Transverse colon (tissue), 4 donors: ENCODE results near the gene DYNC2H1. TPM values are rescaled to one million over a fixed set of nuclear protein-coding genes. Genes with fewer than 3 reads are reported as not detected.
"Not testable (repeated sequence)": the region's sequence is repeated elsewhere in the genome, so short reads cannot be mapped to it uniquely, and the experiment has no call there.

Source experiments
- DNase-seq: peaks from one replicate; pipeline ENCODE4 v3.0.0-alpha.2; 2019
- H3K27ac ChIP-seq, 4 donors: fragments of 200-600 bp; sonication (generic); 2 replicates each; pipeline ENCODE4 v1.5.1; 2016 to 2018; ENCODE audit warnings: inconsistent platforms in 4 of 4
- H3K27me3 ChIP-seq: fragments of 200-600 bp; sonication (generic); 2 replicates; pipeline ENCODE4 v1.5.1; 2017; ENCODE audit warnings: inconsistent platforms
- H3K36me3 ChIP-seq, 4 donors: fragments of 200-600 bp; sonication (generic); 2 replicates each; pipeline ENCODE4 v1.5.1; 2017 to 2019; ENCODE audit warnings: inconsistent platforms in 4 of 4
- H3K4me1 ChIP-seq, 4 donors: fragments of 200-600 bp; sonication (generic); 2 replicates each; pipeline ENCODE4 v1.5.1; 2017 to 2020; ENCODE audit warnings: inconsistent platforms in 4 of 4
- H3K4me3 ChIP-seq, 4 donors: fragments of 200-600 bp; sonication (generic); 1 replicate in 1 of 4; 2 replicates in 3 of 4; pipeline versions ENCODE4 v1.5.1 to v1.6.1; 2017 to 2019; ENCODE audit warnings: inconsistent platforms in 4 of 4
- H3K9me3 ChIP-seq, 2 donors: fragments of 200-600 bp; sonication (generic); 2 replicates each; pipeline ENCODE4 v1.5.1; 2017 to 2019; ENCODE audit warnings: inconsistent platforms in 2 of 2
- CTCF ChIP-seq, 5 experiments: fragments of 200-600 bp in 3 of 5; fragments of 450-650 bp in 2 of 5; sonication (generic) in 3 of 5; IDR thresholded peaks; 1 replicate in 2 of 5; 2 replicates in 3 of 5; pipeline ENCODE4 v1.5.1; 2016 to 2017; ENCODE audit warnings: antibody characterized with exemption in 5 of 5, inconsistent platforms in 3 of 5, mild to moderate bottlenecking in 2 of 5, moderate library complexity in 1 of 5
- EP300 ChIP-seq: sonication (generic); formaldehyde crosslinking; IDR thresholded peaks from one replicate; pipeline ENCODE4 v1.6.1; 2017; ENCODE audit warnings: antibody characterized with exemption, low read depth
- POLR2A ChIP-seq: fragments of 450-650 bp; IDR thresholded peaks from one replicate; pipeline ENCODE4 v1.6.1; 2016; ENCODE audit warnings: antibody characterized with exemption, mild to moderate bottlenecking, moderate library complexity
- POLR2AphosphoS5 ChIP-seq, 3 donors: sonication (generic); formaldehyde crosslinking; IDR thresholded peaks; one replicate each; pipeline ENCODE4 v1.6.1; 2016; ENCODE audit warnings: antibody characterized with exemption in 3 of 3
- WGBS, 2 donors: methylation state at CpG; one replicate each; pipeline ENCODE4 v1.1.5; 2018; ENCODE audit warnings: low coverage in 1 of 2; 5-methylcytosine and 5-hydroxymethylcytosine counted together
- in situ Hi-C, 4 donors: fragments of 200-750 bp; cut with MboI; loops; one replicate each; pipeline versions ENCODE4 v1.15.0 to v1.15.1; 2017; ENCODE audit warnings: low sequenced_read_pairs in 3 of 4, low pct_ligation_motif_present in 1 of 4, low pct_unique_long_range_greater_than_20kb in 1 of 4
- intact Hi-C: fragments of 100-400 bp; cut with DNase I; formaldehyde crosslinking; loops from one replicate; pipeline ENCODE4 v1.15.1; 2023; ENCODE audit warnings: low total_unique reads
- total RNA-seq, 4 donors: library from RNA; depleted of rRNA; stranded (reverse); fragments of >200 nt; gene quantifications; one replicate each; pipeline ENCODE4 v1.1.0, GENCODE V29; 2016

Gene DYNC2H1
- total RNA-seq, 4 donors from 2014 or later, result 4.2 to 10.8 (median 4.7) TPM

DNA sequence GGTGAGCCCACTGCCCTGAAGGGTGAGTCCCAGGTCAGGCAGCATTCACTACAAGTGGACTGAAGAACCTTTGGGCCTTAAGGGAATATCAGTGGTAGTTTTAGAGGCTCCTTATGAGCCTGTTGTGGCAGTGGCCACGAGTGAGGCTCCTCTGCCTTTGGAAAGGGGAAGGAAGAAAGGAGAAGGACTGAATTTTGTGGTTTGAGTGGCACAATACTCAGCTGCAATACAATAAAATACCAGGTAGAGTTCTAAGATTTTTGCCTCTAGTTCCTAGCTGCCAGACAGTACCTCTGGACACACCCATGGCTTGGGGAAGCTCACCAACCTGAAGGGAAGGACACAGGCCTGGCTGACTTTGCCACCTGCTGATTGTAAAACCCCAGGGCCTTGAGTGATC lies 260.9 kb downstream of the DYNC2H1 start:
- 38 to 55% methylated on average over 1 of the region's 1 CpG for WGBS, 2 donors
- TF ChIP-seq POLR2AphosphoS5 (IDR thresholded peaks at IDR 0.05) (no peak), CTCF (IDR thresholded peaks at IDR 0.05) (no peak), POLR2A (no peak), EP300 (no peak)
- H3K27me3 ChIP-seq, result no peaks in the 10 kb centered on the region
- H3K27ac ChIP-seq, result no peak overlapping the region
- no peak for DNase-seq
- intact Hi-C loops, result no loop called here
- in situ Hi-C loops, result no loop called here
- H3K4me1 ChIP-seq, result no peaks in the 10 kb centered on the region
- H3K36me3 ChIP-seq, result no peaks in the 10 kb centered on the region
- H3K4me3 ChIP-seq, result no peak overlapping the region
- peaks cover 0 to 6% of the 10 kb centered on the region in 2 donors for H3K9me3 ChIP-seq

DNA sequence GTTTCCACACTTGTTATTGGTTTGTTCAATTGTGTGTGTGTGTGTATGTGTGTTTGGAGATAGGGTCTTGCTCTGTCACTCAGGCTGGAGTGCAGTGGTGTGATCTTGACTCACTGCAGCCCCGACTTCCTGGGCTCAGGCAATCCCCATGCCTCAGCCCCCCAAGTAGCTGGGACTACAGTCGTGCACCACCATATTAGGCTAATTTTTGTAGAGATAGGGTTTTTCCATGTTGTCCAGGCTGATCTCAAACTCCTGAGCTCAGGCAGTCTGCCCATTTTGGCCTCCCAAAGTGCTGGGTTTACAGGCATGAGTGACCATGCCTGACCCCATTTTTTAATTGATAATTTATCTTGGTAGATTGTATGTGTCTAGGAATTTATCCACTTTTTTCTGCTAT lies 263.7 kb downstream of the DYNC2H1 start:
- H3K27ac ChIP-seq, result no peak overlapping the region
- no peak for DNase-seq
- no peak overlapping the region for H3K4me3 ChIP-seq
- in situ Hi-C loops (no loop called here), intact Hi-C loops (no loop called here)
- 64% methylated on average over 2 of the region's 2 CpGs; no CpG with 5 or more reads in 1 of the 2 donors for WGBS, 2 donors
- H3K4me1 ChIP-seq, result no peaks in the 10 kb centered on the region
- H3K9me3 ChIP-seq, result peaks cover 0 to 6% of the 10 kb centered on the region in 2 donors
- TF ChIP-seq EP300 (no peak), CTCF (IDR thresholded peaks at IDR 0.05) (no peak), POLR2A (no peak), POLR2AphosphoS5 (IDR thresholded peaks at IDR 0.05) (no peak)
- H3K27me3 ChIP-seq, result no peaks in the 10 kb centered on the region
- H3K36me3 ChIP-seq, result no peaks in the 10 kb centered on the region

- H3K27ac ChIP-seq, H3K27me3 ChIP-seq, DNase-seq, H3K4me3 ChIP-seq, H3K9me3 ChIP-seq, in situ Hi-C loops, H3K36me3 ChIP-seq, intact Hi-C loops, H3K4me1 ChIP-seq: not testable (repeated sequence)
- 30 to 91% methylated on average over 3 of the region's 3 CpGs for WGBS, 2 donors
Measured at GRCh38 chr11:103374227-103374626, 265.0 kb downstream of the DYNC2H1 start.

DNA sequence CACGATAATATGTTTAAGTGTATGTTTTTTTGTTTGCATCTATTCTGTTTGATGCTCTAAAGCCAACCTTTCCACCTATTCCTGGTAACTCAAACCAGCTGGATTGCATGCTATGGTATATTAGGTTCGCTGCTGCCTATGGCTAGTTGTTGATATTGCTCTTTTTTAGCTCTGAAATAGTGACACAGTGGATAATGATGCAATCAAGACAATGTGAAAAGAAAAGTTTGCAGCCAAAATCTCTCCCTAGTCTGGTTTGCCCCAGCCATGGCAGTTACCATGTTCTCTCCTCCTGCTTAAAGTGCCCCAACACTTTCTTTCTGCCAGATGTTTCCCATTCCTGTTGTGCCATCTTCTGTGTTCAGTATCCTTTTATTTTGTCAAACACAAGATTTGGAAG lies 269.7 kb downstream of the DYNC2H1 start:
- in situ Hi-C loops, result no loop called here
- H3K27ac ChIP-seq, result no peak overlapping the region
- H3K27me3 ChIP-seq, result no peaks in the 10 kb centered on the region
- 79 to 87% methylated on average over 2 of the region's 2 CpGs for WGBS, 2 donors
- no peaks in the 10 kb centered on the region for H3K4me1 ChIP-seq
- peaks cover 0 to 2% of the 10 kb centered on the region in 2 donors for H3K9me3 ChIP-seq
- no peak overlapping the region for H3K4me3 ChIP-seq
- no peaks in the 10 kb centered on the region for H3K36me3 ChIP-seq
- DNase-seq, result no peak
- TF ChIP-seq POLR2AphosphoS5 (IDR thresholded peaks at IDR 0.05) (no peak), EP300 (no peak), POLR2A (no peak), CTCF (IDR thresholded peaks at IDR 0.05) (no peak)
- intact Hi-C loops, result no loop called here

DNA sequence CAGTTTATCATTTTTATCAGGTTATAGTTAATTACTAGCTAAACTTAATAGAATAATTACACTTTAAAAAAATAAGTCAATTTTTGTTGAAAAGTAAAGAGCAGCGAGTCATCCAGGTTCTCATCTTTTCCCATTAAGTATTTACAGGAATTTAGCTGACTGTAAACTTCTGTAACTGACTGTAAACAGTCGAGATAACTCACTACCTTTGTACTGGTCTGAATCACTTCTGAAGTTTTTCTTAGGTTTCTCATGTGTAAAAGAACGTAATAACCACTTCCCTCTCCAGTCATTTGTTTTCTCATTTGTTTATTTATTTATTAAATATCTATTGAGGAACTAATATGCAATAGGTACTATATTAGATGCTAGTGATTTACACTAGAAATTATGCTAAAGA lies 270.8 kb downstream of the DYNC2H1 start:
- Histone ChIP-seq H3K4me3 (no peak overlapping the region), H3K9me3 (no peaks in the 10 kb centered on the region), H3K4me1 (no peaks in the 10 kb centered on the region), H3K36me3 (no peaks in the 10 kb centered on the region), H3K27me3 (no peaks in the 10 kb centered on the region), H3K27ac (no peak overlapping the region)
- intact Hi-C loops (no loop called here), in situ Hi-C loops (no loop called here)
- WGBS, 2 donors, result 42 to 75% methylated on average over 3 of the region's 3 CpGs
- DNase-seq, result no peak
- TF ChIP-seq POLR2AphosphoS5 (IDR thresholded peaks at IDR 0.05), result no peak
- TF ChIP-seq EP300, result no peak
- no peak for TF ChIP-seq CTCF (IDR thresholded peaks at IDR 0.05)
- TF ChIP-seq POLR2A, result no peak
